Ishikawa (cell line): Measurements from ENCODE around the gene AFAP1L1.

ENCODE experiments used
- CEBPB ChIP-seq: IDR thresholded peaks from 2 replicates; pipeline ENCODE4 v1.6.1; 2012
- CREB1 ChIP-seq: IDR thresholded peaks from 2 replicates; pipeline ENCODE4 v1.6.1; 2012; ENCODE audit warnings: low read depth
- EGR1 ChIP-seq: IDR thresholded peaks from 2 replicates; pipeline ENCODE4 v1.6.1; 2012
- EP300 ChIP-seq: IDR thresholded peaks from 2 replicates; pipeline ENCODE4 v1.6.1; 2012; ENCODE audit warnings: borderline replicate concordance
- FOXM1 ChIP-seq: IDR thresholded peaks from 2 replicates; pipeline ENCODE4 v1.6.1; 2012; ENCODE audit warnings: low read depth, borderline replicate concordance
- NFIC ChIP-seq: IDR thresholded peaks from 2 replicates; pipeline ENCODE4 v1.6.1; 2012
- RAD21 ChIP-seq: IDR thresholded peaks from 2 replicates; pipeline ENCODE4 v1.6.1; 2012; ENCODE audit warnings: low read depth
- TAF1 ChIP-seq: IDR thresholded peaks from 2 replicates; pipeline ENCODE4 v1.6.1; 2012; ENCODE audit warnings: low read depth, mild to moderate bottlenecking
- TCF12 ChIP-seq: IDR thresholded peaks from 2 replicates; pipeline ENCODE4 v1.6.1; 2012; ENCODE audit warnings: low read depth
- TEAD4 ChIP-seq: IDR thresholded peaks from 2 replicates; pipeline ENCODE4 v1.6.1; 2012
- YY1 ChIP-seq: IDR thresholded peaks from 2 replicates; pipeline ENCODE4 v1.6.1; 2012; ENCODE audit warnings: low read depth
- ZBTB7A ChIP-seq: IDR thresholded peaks from 2 replicates; pipeline ENCODE4 v1.6.1; 2012; ENCODE audit warnings: low read depth
- TF ChIP-seq, protein P1 (sequence below): IDR thresholded peaks from 2 replicates; pipeline ENCODE4 v1.6.1; 2012
- TF ChIP-seq, protein P2 (sequence below): IDR thresholded peaks from 2 replicates; pipeline ENCODE4 v1.6.1; 2012; ENCODE audit warnings: low read depth, mild to moderate bottlenecking
- TF ChIP-seq, protein P3 (sequence below): IDR thresholded peaks from 2 replicates; pipeline ENCODE4 v1.6.1; 2012

The AFAP1L1 gene

DNA sequence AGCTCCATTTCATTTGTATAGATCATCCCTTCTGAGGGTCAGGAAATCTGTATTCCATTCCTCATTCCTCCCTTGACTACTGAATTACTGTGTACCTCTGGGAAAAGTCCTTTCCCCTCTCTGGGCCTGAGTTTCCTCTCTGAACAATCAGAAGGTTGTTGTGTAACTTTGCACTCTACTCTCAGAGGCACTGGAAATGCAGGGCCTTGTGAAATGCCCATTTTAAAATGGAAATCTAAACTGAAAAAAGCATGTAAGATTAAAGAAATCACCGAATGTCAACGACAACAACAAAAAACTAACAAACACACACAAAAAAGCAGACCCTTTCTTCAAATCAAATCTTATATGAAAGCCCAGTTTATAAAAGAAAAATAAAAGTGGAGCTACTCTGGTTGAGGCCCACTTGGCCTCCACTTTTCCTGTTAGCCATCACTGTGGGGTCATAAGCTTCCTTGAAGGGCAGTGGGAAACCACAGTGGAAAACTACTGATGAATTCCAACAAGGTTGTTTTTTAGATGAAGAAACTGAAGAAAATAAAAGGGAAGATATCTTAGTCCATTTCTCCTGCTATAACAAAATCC, 52.1 kb downstream of the AFAP1L1 start:
- TF ChIP-seq NFIC: no peak
- TF ChIP-seq, protein P1, sequence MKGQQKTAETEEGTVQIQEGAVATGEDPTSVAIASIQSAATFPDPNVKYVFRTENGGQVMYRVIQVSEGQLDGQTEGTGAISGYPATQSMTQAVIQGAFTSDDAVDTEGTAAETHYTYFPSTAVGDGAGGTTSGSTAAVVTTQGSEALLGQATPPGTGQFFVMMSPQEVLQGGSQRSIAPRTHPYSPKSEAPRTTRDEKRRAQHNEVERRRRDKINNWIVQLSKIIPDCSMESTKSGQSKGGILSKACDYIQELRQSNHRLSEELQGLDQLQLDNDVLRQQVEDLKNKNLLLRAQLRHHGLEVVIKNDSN: no peak
- TF ChIP-seq, protein P2, sequence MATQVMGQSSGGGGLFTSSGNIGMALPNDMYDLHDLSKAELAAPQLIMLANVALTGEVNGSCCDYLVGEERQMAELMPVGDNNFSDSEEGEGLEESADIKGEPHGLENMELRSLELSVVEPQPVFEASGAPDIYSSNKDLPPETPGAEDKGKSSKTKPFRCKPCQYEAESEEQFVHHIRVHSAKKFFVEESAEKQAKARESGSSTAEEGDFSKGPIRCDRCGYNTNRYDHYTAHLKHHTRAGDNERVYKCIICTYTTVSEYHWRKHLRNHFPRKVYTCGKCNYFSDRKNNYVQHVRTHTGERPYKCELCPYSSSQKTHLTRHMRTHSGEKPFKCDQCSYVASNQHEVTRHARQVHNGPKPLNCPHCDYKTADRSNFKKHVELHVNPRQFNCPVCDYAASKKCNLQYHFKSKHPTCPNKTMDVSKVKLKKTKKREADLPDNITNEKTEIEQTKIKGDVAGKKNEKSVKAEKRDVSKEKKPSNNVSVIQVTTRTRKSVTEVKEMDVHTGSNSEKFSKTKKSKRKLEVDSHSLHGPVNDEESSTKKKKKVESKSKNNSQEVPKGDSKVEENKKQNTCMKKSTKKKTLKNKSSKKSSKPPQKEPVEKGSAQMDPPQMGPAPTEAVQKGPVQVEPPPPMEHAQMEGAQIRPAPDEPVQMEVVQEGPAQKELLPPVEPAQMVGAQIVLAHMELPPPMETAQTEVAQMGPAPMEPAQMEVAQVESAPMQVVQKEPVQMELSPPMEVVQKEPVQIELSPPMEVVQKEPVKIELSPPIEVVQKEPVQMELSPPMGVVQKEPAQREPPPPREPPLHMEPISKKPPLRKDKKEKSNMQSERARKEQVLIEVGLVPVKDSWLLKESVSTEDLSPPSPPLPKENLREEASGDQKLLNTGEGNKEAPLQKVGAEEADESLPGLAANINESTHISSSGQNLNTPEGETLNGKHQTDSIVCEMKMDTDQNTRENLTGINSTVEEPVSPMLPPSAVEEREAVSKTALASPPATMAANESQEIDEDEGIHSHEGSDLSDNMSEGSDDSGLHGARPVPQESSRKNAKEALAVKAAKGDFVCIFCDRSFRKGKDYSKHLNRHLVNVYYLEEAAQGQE: no peak
- no peak for TF ChIP-seq TCF12

GRCh38 chr5:149324641-149325040, 53.0 kb downstream of the AFAP1L1 start:
- TF ChIP-seq TEAD4: no peak
- TF ChIP-seq, protein P2: no peak
- TF ChIP-seq YY1: no peak
- no peak for TF ChIP-seq EGR1
- TF ChIP-seq RAD21: no peak
- TF ChIP-seq ZBTB7A: no peak
- TF ChIP-seq, protein P1: no peak
- no peak for TF ChIP-seq CREB1
- TF ChIP-seq, protein P3, sequence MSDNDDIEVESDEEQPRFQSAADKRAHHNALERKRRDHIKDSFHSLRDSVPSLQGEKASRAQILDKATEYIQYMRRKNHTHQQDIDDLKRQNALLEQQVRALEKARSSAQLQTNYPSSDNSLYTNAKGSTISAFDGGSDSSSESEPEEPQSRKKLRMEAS: no peak
- TF ChIP-seq EP300: no peak
- TF ChIP-seq NFIC: no peak
- no peak for TF ChIP-seq TCF12
- TF ChIP-seq FOXM1: no peak
- no peak for TF ChIP-seq TAF1
- no peak for TF ChIP-seq CEBPB

GRCh38 chr5:149325166-149325735, 53.6 kb downstream of the AFAP1L1 start:
- TF ChIP-seq CREB1 (no peak), ZBTB7A (no peak), TEAD4 (no peak), RAD21 (no peak), CEBPB (no peak), EP300 (no peak), TCF12 (no peak), EGR1 (no peak), NFIC (no peak), YY1 (no peak), TAF1 (no peak), FOXM1 (no peak)
- TF ChIP-seq, protein P1: no peak
- TF ChIP-seq, protein P2: no peak
- TF ChIP-seq, protein P3: no peak

DNA sequence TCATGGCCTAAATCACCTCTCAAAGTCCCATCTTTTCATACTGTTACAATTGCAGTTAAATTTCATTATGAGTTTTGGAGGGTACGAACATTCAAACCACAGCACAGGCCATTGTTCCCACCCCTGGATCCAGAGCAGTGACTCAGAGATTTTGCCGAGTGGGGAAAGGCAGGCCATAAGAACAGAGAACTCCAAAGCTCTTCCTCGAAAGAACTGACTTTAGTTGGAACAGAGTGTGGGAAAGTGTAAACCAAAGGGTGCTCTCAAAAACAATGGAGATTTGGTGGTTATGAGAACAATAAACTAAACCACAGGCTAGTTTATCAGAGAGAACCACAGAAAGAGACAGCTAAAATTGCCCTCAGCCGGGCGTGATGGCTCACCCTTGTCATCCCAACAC, 54.2 kb downstream of the AFAP1L1 start:
- TF ChIP-seq EGR1 (no peak), EP300 (no peak), TAF1 (no peak), TEAD4 (no peak), CEBPB (no peak), TCF12 (no peak), ZBTB7A (no peak), YY1 (no peak), RAD21 (no peak), NFIC (no peak), CREB1 (no peak)
- TF ChIP-seq, protein P3: no peak
- TF ChIP-seq, protein P1: no peak
